ENCODE measurements around the gene KNCN.

The KNCN gene

GRCh38 chr1:46497665-46498064, 53.8 kb downstream of the KNCN start:
- no peak for DNase-seq (ENCODE audit: low read depth)

- no peak for DNase-seq (ENCODE audit: low read depth)
Observed at GRCh38 chr1:46497020-46497419, 54.4 kb downstream of the KNCN start.

- DNase-seq (ENCODE audit: low read depth), result no peak
Observed at GRCh38 chr1:46496505-46496904, 54.9 kb downstream of the KNCN start.

GRCh38 chr1:46495778-46496177, 55.7 kb downstream of the KNCN start:
- no peak for DNase-seq (ENCODE audit: low read depth)
